SK-N-SH (cell line): Measurements from ENCODE around the gene SDCCAG8. TPM values are rescaled to one million over a fixed set of nuclear protein-coding genes. Genes with fewer than 3 reads are reported as not detected.

Experiments
- CTCF ChIA-PET: fragments of 300-600, 350-600 bp; formaldehyde crosslinking; extraction: SDS; loops from one replicate; lab custom pipeline; 2021; lab: Yijun Ruan, JAX
- POLR2A ChIA-PET: fragments of 350-600 bp; sonication (Branson Sonifier 250); formaldehyde crosslinking; extraction: SDS; loops from one replicate; lab custom pipeline; 2020; ENCODE audit warnings: antibody characterized with exemption, inconsistent platforms; lab: Yijun Ruan, JAX
- DNase-seq: peaks from one replicate; pipeline ENCODE4 v3.0.0; 2012
- H2AFZ ChIP-seq: fragments of 200-600 bp; sonication (generic); 2 replicates; pipeline ENCODE4 v1.8.1; 2016; ENCODE audit warnings: antibody characterized with exemption, mild to moderate bottlenecking, low read depth
- H3F3A ChIP-seq: fragments of 200-600 bp; sonication (generic); replicated peaks from 2 replicates; pipeline ENCODE3; 2016; ENCODE audit warnings: antibody characterized with exemption, mild to moderate bottlenecking; ENCODE audit not compliant: insufficient read depth
- H3K27ac ChIP-seq, 2 experiments: fragments of 200-500 bp in 1 of 2; fragments of 200-600 bp in 1 of 2; sonication (Bioruptor generic) in 1 of 2; sonication (generic), shearing (Covaris generic) in 1 of 2; 2 replicates each; pipeline versions ENCODE4 v1.5.1 to v1.6.1; 2014 to 2016; ENCODE audit warnings: low read depth in 2 of 2, inconsistent platforms in 1 of 2, low read length in 1 of 2, mild to moderate bottlenecking in 1 of 2, mixed read lengths in 1 of 2
- H3K27me3 ChIP-seq: fragments of 200-600 bp; sonication (generic), shearing (Covaris generic); 2 replicates; pipeline ENCODE4 v1.6.1; 2016; ENCODE audit warnings: mixed run types; ENCODE audit not compliant: insufficient read depth
- H3K36me3 ChIP-seq, 2 experiments: fragments of 200-500 bp in 1 of 2; fragments of 200-600 bp in 1 of 2; sonication (Bioruptor generic) in 1 of 2; sonication (generic) in 1 of 2; replicated peaks in 1 of 2; 2 replicates each; pipeline versions ENCODE3 to v1.5.1; 2014 to 2016; ENCODE audit warnings: low read length in 1 of 2, mild to moderate bottlenecking in 1 of 2; ENCODE audit not compliant: insufficient read depth in 2 of 2, control insufficient read depth in 1 of 2
- H3K4me1 ChIP-seq, 2 experiments: fragments of 200-500 bp in 1 of 2; fragments of 200-600 bp in 1 of 2; sonication (Bioruptor generic) in 1 of 2; sonication (generic), shearing (Covaris generic) in 1 of 2; 2 replicates each; pipeline versions ENCODE4 v1.5.1 to v1.6.1; 2014 to 2016; ENCODE audit warnings: low read depth in 1 of 2, low read length in 1 of 2, mixed run types in 1 of 2; ENCODE audit not compliant: insufficient read depth in 2 of 2, control insufficient read depth in 1 of 2
- H3K4me2 ChIP-seq: fragments of 200-600 bp; sonication (generic), shearing (Covaris generic); 2 replicates; pipeline ENCODE4 v1.6.1; 2017; ENCODE audit warnings: mixed run types
- H3K4me3 ChIP-seq, 2 experiments: fragments of 200-500 bp in 1 of 2; fragments of 200-600 bp in 1 of 2; sonication (Bioruptor generic) in 1 of 2; sonication (generic), shearing (Covaris generic) in 1 of 2; 2 replicates each; pipeline versions ENCODE4 v1.5.1 to v1.8.1; 2014 to 2016; ENCODE audit warnings: low read depth in 2 of 2, inconsistent platforms in 1 of 2, low read length in 1 of 2, mild to moderate bottlenecking in 1 of 2, mixed read lengths in 1 of 2, moderate library complexity in 1 of 2
- H3K79me2 ChIP-seq: fragments of 200-600 bp; sonication (generic); 2 replicates; pipeline ENCODE4 v1.8.1; 2017; ENCODE audit warnings: mild to moderate bottlenecking; ENCODE audit not compliant: insufficient read depth
- H3K9ac ChIP-seq: fragments of 200-600 bp; sonication (generic); 2 replicates; pipeline ENCODE4 v1.6.1; 2017; ENCODE audit warnings: mixed run types
- H3K9me2 ChIP-seq: fragments of 200-600 bp; sonication (generic); 2 replicates; pipeline ENCODE4 v1.6.1; 2017; ENCODE audit warnings: mixed run types
- H3K9me3 ChIP-seq: fragments of 200-600 bp; sonication (generic); 2 replicates; pipeline ENCODE4 v1.6.1; 2017; ENCODE audit warnings: mixed run types, mild to moderate bottlenecking, moderate library complexity
- H4K20me1 ChIP-seq: fragments of 200-600 bp; sonication (generic); 2 replicates; pipeline ENCODE4 v1.6.1; 2017; ENCODE audit warnings: mild to moderate bottlenecking, mixed run types; ENCODE audit not compliant: insufficient read depth
- ELF1 ChIP-seq: IDR thresholded peaks from 2 replicates; pipeline ENCODE4 v1.4.0; 2012
- FOSL2 ChIP-seq: IDR thresholded peaks from 2 replicates; pipeline ENCODE4 v1.4.0; 2012; ENCODE audit warnings: low read depth, mild to moderate bottlenecking, moderate library complexity, borderline replicate concordance
- GABPA ChIP-seq: IDR thresholded peaks from 2 replicates; pipeline ENCODE4 v1.4.0; 2012; ENCODE audit warnings: low read depth, mild to moderate bottlenecking
- GATA2 ChIP-seq: sonication (generic); formaldehyde crosslinking; IDR thresholded peaks from 2 replicates; pipeline ENCODE4 v1.5.0; 2020; ENCODE audit warnings: mild to moderate bottlenecking, missing genetic modification reagents
- JUND ChIP-seq: IDR thresholded peaks from 2 replicates; pipeline ENCODE4 v1.4.0; 2012
- MXI1 ChIP-seq: IDR thresholded peaks from 2 replicates; pipeline ENCODE4 v1.6.1; 2012; ENCODE audit warnings: mild to moderate bottlenecking, low read depth, low read length, improper control_type of control experiment
- NFIC ChIP-seq: IDR thresholded peaks from 2 replicates; pipeline ENCODE4 v1.4.0; 2012; ENCODE audit warnings: borderline replicate concordance
- NRF1 ChIP-seq: IDR thresholded peaks from 2 replicates; pipeline ENCODE4 v1.6.1; 2012; ENCODE audit warnings: low read depth, mild to moderate bottlenecking, low read length
- RFX5 ChIP-seq: IDR thresholded peaks from 2 replicates; pipeline ENCODE4 v1.6.1; 2012; ENCODE audit warnings: mild to moderate bottlenecking, improper control_type of control experiment, low read length
- RXRA ChIP-seq: IDR thresholded peaks from 2 replicates; pipeline ENCODE4 v1.4.0; 2012; ENCODE audit warnings: low read depth, mild to moderate bottlenecking, borderline replicate concordance
- SIN3A ChIP-seq: IDR thresholded peaks from 2 replicates; pipeline ENCODE4 v1.6.1; 2012; ENCODE audit warnings: low read depth, mild to moderate bottlenecking, low read length, moderate library complexity, borderline replicate concordance
- SMC3 ChIP-seq: IDR thresholded peaks from 2 replicates; pipeline ENCODE4 v1.6.1; 2012; ENCODE audit warnings: low read depth, low read length, improper control_type of control experiment
- TAF1 ChIP-seq: IDR thresholded peaks from 2 replicates; pipeline ENCODE4 v1.6.1; 2012; ENCODE audit warnings: low read depth, mild to moderate bottlenecking, low read length, moderate library complexity, borderline replicate concordance
- WGBS: methylation state at CpG from one replicate; pipeline ENCODE4 v1.1.6; 2017; ENCODE audit warnings: low lambda C conversion rate; 5-methylcytosine and 5-hydroxymethylcytosine counted together
- polyA plus RNA-seq, 3 experiments: library from polyadenylated mRNA; depleted of rRNA; stranded (reverse); fragments of >200 nt; gene quantifications; 2 replicates each; pipeline ENCODE4 v1.2.3, GENCODE V29; 2012
- TF ChIP-seq, protein P1 (sequence below): IDR thresholded peaks from 2 replicates; pipeline ENCODE4; 2012
- TF ChIP-seq, protein P2 (sequence below): IDR thresholded peaks from 2 replicates; pipeline ENCODE4 v1.4.0; 2012; ENCODE audit warnings: low read depth, borderline replicate concordance

The SDCCAG8 gene
- polyA plus RNA-seq, 1 of the 3 experiments (the other 2 are of a cell fraction): 22.7 TPM

DNA sequence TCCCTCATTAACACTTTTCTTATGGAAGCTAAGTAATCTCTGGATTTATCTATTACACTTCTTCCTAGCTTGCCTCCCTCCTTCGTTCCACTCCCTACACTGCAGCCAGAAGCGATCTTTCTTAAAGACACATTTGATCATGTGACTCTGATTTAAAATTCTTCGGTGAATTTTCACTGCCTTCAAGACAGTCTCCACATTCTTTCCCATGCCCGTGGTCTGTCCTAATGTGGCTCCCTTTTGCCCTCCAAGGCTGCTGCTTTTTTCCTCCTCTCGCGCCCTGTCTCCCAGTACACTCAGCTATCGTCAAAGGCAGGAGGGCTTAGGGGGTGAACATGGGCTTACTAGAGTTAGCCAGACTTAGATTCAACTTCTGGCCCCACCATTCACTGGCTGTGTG, 64.4 kb downstream of the SDCCAG8 start (continued):
- TF ChIP-seq FOSL2 (no peak), SMC3 (no peak)

DNA sequence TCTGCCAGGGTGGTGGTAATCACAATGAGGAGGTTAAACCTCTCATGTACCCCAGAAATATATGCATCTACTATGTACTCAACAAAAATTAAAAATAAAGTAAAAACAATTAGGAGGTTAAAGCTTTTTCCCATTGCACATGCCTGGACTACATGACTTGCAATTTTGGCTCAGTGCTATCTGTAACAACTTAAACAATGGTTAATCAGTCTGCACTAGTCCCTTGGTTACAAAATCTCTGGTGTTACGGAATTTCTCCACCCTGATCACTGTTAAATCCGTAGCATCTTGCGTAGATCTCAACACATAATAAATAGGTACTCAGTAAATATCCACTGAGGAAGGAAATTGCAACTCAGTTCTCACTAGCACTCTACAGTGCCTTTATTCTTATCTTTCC, 66.5 kb downstream of the SDCCAG8 start:
- 95% methylated on average over 3 of the region's 3 CpGs for WGBS
- H3K27ac ChIP-seq: no peak overlapping the region
- POLR2A ChIA-PET: no interaction called here
- no peaks in the 10 kb centered on the region for H3K27me3 ChIP-seq
- no peak for DNase-seq
- H3K9me2 ChIP-seq: no peaks in the 10 kb centered on the region
- no peaks in the 10 kb centered on the region; a peak in 1 of 4 replicates for H3K4me1 ChIP-seq
- 0 out of 2 replicates have a peak, but pooled peaks cover 3% of the 10 kb centered on the region for H3K79me2 ChIP-seq
- peaks cover 10% of the 10 kb centered on the region for H3F3A ChIP-seq
- H3K4me2 ChIP-seq: no peak overlapping the region
- CTCF ChIA-PET: interaction anchor here (1.3 kb wide), 1 partner anchor 868 kb away, joined by 4 read pairs; no protein-coding TSS in a partner anchor
- H2AFZ ChIP-seq: no peak overlapping the region
- peaks cover 14 to 16% of the 10 kb centered on the region in 2 experiments for H3K36me3 ChIP-seq
- no peak overlapping the region for H3K9ac ChIP-seq
- H3K4me3 ChIP-seq: no peak overlapping the region
- no peak for TF ChIP-seq MXI1
- no peaks in the 10 kb centered on the region for H4K20me1 ChIP-seq
- no peaks in the 10 kb centered on the region for H3K9me3 ChIP-seq

DNA sequence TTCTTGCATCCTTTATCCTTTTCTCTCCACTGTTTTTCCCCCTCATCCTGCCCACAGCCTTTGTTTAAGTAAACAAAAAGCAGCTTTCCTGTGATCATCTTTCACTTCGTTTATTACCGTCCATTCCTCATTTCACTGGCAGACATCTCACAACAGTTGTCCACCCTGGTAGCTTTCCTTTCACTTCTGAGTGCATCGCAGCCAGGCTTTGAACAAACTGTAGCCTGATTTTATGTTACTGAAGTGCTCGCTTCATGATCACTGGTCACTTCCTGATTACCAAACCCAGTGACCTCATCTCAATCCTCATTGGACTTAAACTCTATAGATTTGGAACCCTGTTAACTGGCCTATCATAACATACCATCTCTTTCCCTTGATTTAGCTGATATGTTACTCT, 67.7 kb downstream of the SDCCAG8 start:
- Histone ChIP-seq H3K27me3 (no peaks in the 10 kb centered on the region), H3K36me3 (peaks cover 7 to 11% of the 10 kb centered on the region in 2 experiments), H2AFZ (no peak overlapping the region), H3K4me3 (no peak overlapping the region), H3K9ac (no peak overlapping the region), H3K27ac (no peak overlapping the region), H3K9me3 (no peaks in the 10 kb centered on the region), H3K9me2 (no peaks in the 10 kb centered on the region), H3K4me2 (no peak overlapping the region), H4K20me1 (no peaks in the 10 kb centered on the region), H3K79me2 (0 out of 2 replicates have a peak, but pooled peaks cover 3% of the 10 kb centered on the region), H3F3A (peaks cover 10% of the 10 kb centered on the region), H3K4me1 (no peaks in the 10 kb centered on the region; a peak in 1 of 4 replicates)
- POLR2A ChIA-PET: no interaction called here
- TF ChIP-seq ELF1 (no peak), RFX5 (no peak), TAF1 (no peak), NRF1 (no peak), FOSL2 (no peak), SMC3 (no peak), SIN3A (no peak), NFIC (no peak), JUND (no peak), GATA2 (no peak), GABPA (no peak), RXRA (no peak)
- TF ChIP-seq, protein P1, sequence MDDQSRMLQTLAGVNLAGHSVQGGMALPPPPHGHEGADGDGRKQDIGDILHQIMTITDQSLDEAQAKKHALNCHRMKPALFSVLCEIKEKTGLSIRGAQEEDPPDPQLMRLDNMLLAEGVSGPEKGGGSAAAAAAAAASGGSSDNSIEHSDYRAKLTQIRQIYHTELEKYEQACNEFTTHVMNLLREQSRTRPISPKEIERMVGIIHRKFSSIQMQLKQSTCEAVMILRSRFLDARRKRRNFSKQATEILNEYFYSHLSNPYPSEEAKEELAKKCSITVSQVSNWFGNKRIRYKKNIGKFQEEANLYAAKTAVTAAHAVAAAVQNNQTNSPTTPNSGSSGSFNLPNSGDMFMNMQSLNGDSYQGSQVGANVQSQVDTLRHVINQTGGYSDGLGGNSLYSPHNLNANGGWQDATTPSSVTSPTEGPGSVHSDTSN: no peak
- TF ChIP-seq, protein P2, sequence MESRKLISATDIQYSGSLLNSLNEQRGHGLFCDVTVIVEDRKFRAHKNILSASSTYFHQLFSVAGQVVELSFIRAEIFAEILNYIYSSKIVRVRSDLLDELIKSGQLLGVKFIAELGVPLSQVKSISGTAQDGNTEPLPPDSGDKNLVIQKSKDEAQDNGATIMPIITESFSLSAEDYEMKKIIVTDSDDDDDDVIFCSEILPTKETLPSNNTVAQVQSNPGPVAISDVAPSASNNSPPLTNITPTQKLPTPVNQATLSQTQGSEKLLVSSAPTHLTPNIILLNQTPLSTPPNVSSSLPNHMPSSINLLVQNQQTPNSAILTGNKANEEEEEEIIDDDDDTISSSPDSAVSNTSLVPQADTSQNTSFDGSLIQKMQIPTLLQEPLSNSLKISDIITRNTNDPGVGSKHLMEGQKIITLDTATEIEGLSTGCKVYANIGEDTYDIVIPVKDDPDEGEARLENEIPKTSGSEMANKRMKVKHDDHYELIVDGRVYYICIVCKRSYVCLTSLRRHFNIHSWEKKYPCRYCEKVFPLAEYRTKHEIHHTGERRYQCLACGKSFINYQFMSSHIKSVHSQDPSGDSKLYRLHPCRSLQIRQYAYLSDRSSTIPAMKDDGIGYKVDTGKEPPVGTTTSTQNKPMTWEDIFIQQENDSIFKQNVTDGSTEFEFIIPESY: no peak
- CTCF ChIA-PET: interaction anchor here (1.3 kb wide), 1 partner anchor 869 kb away, joined by 4 read pairs; no protein-coding TSS in a partner anchor
- no peak for DNase-seq
- WGBS: 97% methylated on average over 4 of the region's 4 CpGs
